Activated CD8-positive, alpha-beta T cell treated with anti-CD3 and anti-CD28 coated beads for 36 hours (primary cell): ENCODE data around the gene PRKN. TPM values are rescaled to one million over a fixed set of nuclear protein-coding genes. Genes with fewer than 3 reads are reported as not detected.

Source experiments
- ATAC-seq: fragments of 200-7000 bp; cut with Tn5 transposase; one replicate; pipeline ENCODE4 v1.10.0; 2021; ENCODE audit warnings: mild to moderate bottlenecking, moderate library complexity
- CTCF ChIA-PET: fragments of 350-600 bp; sonication (Branson Sonifier 250); formaldehyde crosslinking; loops from one replicate; lab custom pipeline; 2021; ENCODE audit warnings: antibody characterized with exemption; lab: Charles Lee
- POLR2A ChIA-PET: fragments of 350-600 bp; sonication (Branson Sonifier 250); formaldehyde crosslinking; loops from one replicate; lab custom pipeline; 2021; ENCODE audit warnings: antibody characterized with exemption; lab: Charles Lee
- DNase-seq: peaks from one replicate; pipeline ENCODE4 v3.0.0-alpha.2; 2020
- H3K27ac Mint-ChIP-seq: one replicate; pipeline ENCODE4 v1.8.0; 2021; ENCODE audit warnings: mild to moderate bottlenecking, mixed read lengths
- H3K27me3 Mint-ChIP-seq: one replicate; pipeline ENCODE4 v1.8.0; 2021; ENCODE audit warnings: mixed read lengths
- H3K36me3 Mint-ChIP-seq: one replicate; pipeline ENCODE4 v1.8.0; 2021; ENCODE audit warnings: low read depth, mixed read lengths
- H3K4me1 Mint-ChIP-seq: one replicate; pipeline ENCODE4 v1.8.0; 2021; ENCODE audit warnings: low read depth, mixed read lengths
- H3K4me3 Mint-ChIP-seq: one replicate; pipeline ENCODE4 v1.8.0; 2021; ENCODE audit warnings: mild to moderate bottlenecking, moderate library complexity, mixed read lengths
- H3K9me3 Mint-ChIP-seq: one replicate; pipeline ENCODE4 v1.8.0; 2021; ENCODE audit warnings: mixed read lengths
- CTCF ChIP-seq: fragments of 200-600 bp; IDR thresholded peaks from one replicate; pipeline ENCODE4 v1.8.0; 2022; ENCODE audit warnings: antibody characterized with exemption, mild to moderate bottlenecking
- intact Hi-C: fragments of 100-400 bp; cut with micrococcal nuclease; formaldehyde crosslinking; loops from one replicate; pipeline ENCODE4 v1.10.0; 2022
- total RNA-seq, 2 experiments: library from RNA; stranded (reverse); gene quantifications; one replicate each; pipeline ENCODE4 v1.2.3, GENCODE V29; 2021

Gene PRKN
- total RNA-seq, 2 experiments from 2014 or later = 1.2 to 1.4 TPM

GRCh38 chr6:161415302-161415855 is 1312.2 kb downstream of the PRKN start:
- DNase-seq (no peak), ATAC-seq (no peak)
- H3K9me3 Mint-ChIP-seq = no peaks in the 10 kb centered on the region
- no peak for TF ChIP-seq CTCF
- H3K27me3 Mint-ChIP-seq = peaks cover 7% of the 10 kb centered on the region
- intact Hi-C loops = no loop called here
- POLR2A ChIA-PET = no interaction called here
- no peak overlapping the region for H3K27ac Mint-ChIP-seq
- no peaks in the 10 kb centered on the region for H3K4me1 Mint-ChIP-seq
- H3K4me3 Mint-ChIP-seq = no peak overlapping the region
- CTCF ChIA-PET = no interaction called here
- no peaks in the 10 kb centered on the region for H3K36me3 Mint-ChIP-seq

- TF ChIP-seq CTCF = no peak
- no peak for DNase-seq
- no peak for ATAC-seq
- no peaks in the 10 kb centered on the region for H3K4me1 Mint-ChIP-seq
- H3K36me3 Mint-ChIP-seq = no peaks in the 10 kb centered on the region
- no peaks in the 10 kb centered on the region for H3K9me3 Mint-ChIP-seq
- peaks cover 7% of the 10 kb centered on the region for H3K27me3 Mint-ChIP-seq
- CTCF ChIA-PET = no interaction called here
- POLR2A ChIA-PET = no interaction called here
- no peak overlapping the region for H3K27ac Mint-ChIP-seq
- intact Hi-C loops = no loop called here
- H3K4me3 Mint-ChIP-seq = no peak overlapping the region
These were observed 1312.9 kb downstream of the PRKN start for GRCh38 chr6:161414707-161415106.

DNA sequence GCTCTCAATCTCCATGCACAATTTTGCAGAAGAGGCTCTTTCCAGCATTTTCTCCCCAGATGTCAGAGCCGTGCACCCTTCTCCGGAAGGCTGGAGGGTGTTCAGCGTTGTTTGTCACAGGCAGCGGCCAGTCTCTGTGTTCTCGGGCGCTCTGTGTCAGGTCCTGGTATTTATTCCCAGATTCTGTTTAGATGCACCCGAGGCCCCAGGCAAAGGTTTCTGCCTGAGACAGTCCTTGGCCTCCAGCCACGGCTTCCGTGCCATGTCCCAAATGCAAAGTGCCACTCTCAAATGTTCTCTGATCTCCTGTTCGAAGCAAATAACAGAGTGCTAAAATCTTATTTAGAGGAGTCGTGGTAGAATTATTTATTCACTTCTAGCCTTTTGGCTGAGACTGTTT is 1313.4 kb downstream of the PRKN start:
- no peak overlapping the region for H3K27ac Mint-ChIP-seq
- ChIA-PET POLR2A (no interaction called here), CTCF (no interaction called here)
- TF ChIP-seq CTCF = no peak
- H3K27me3 Mint-ChIP-seq = peaks cover 7% of the 10 kb centered on the region
- ATAC-seq (no peak), DNase-seq (no peak)
- H3K9me3 Mint-ChIP-seq = no peaks in the 10 kb centered on the region
- no peaks in the 10 kb centered on the region for H3K4me1 Mint-ChIP-seq
- H3K4me3 Mint-ChIP-seq = no peak overlapping the region
- H3K36me3 Mint-ChIP-seq = no peaks in the 10 kb centered on the region
- intact Hi-C loops = no loop called here

GRCh38 chr6:161413355-161413771 is 1314.2 kb downstream of the PRKN start:
- POLR2A ChIA-PET = no interaction called here
- Mint-ChIP-seq H3K4me3 (no peak overlapping the region), H3K36me3 (no peaks in the 10 kb centered on the region), H3K9me3 (no peaks in the 10 kb centered on the region), H3K27me3 (peaks cover 7% of the 10 kb centered on the region), H3K4me1 (no peaks in the 10 kb centered on the region), H3K27ac (no peak overlapping the region)
- TF ChIP-seq CTCF = no peak
- no peak for ATAC-seq
- CTCF ChIA-PET = no interaction called here
- no peak for DNase-seq
- intact Hi-C loops = no loop called here

- H3K27me3 Mint-ChIP-seq = peaks cover 7% of the 10 kb centered on the region
- no peaks in the 10 kb centered on the region for H3K4me1 Mint-ChIP-seq
- no peaks in the 10 kb centered on the region for H3K9me3 Mint-ChIP-seq
- ATAC-seq = no peak
- CTCF ChIA-PET = no interaction called here
- no peak overlapping the region for H3K27ac Mint-ChIP-seq
- H3K4me3 Mint-ChIP-seq = no peak overlapping the region
- POLR2A ChIA-PET = no interaction called here
- intact Hi-C loops = no loop called here
- DNase-seq = no peak
- H3K36me3 Mint-ChIP-seq = no peaks in the 10 kb centered on the region
- TF ChIP-seq CTCF = no peak
These were observed 1314.8 kb downstream of the PRKN start for GRCh38 chr6:161412795-161413194.
